Natural killer cell (primary cell): ENCODE measurements around the gene TPM1. TPM values are rescaled to one million over a fixed set of nuclear protein-coding genes. Genes with fewer than 3 reads are reported as not detected.

Experiments used
- ATAC-seq, 3 donors: fragments of 150-1000 bp in 2 of 3; fragments of 200-7000 bp in 1 of 3; cut with Tn5 transposase; 1 replicate in 1 of 3; 2 replicates in 2 of 3; pipeline ENCODE4 v1.10.0; 2021; ENCODE audit warnings: mild to moderate bottlenecking in 2 of 3, moderate library complexity in 2 of 3
- DNase-seq, 2 donors: peaks; one replicate each; pipeline versions ENCODE4 v3.0.0 to v3.0.0-alpha.2; 2013 to 2021; ENCODE audit warnings: mixed read lengths in 1 of 2
- H3K27ac ChIP-seq: one replicate; pipeline ENCODE4 v1.5.1; 2013; ENCODE audit warnings: mild to moderate bottlenecking, low read length
- H3K27me3 ChIP-seq: one replicate; pipeline ENCODE4 v1.6.1; 2013; ENCODE audit warnings: low read length; ENCODE audit not compliant: control insufficient read depth, insufficient read depth
- H3K36me3 ChIP-seq: one replicate; pipeline ENCODE4 v1.6.1; 2013; ENCODE audit warnings: low read length; ENCODE audit not compliant: control insufficient read depth, insufficient read depth
- H3K4me1 ChIP-seq: one replicate; pipeline ENCODE4 v1.6.1; 2013; ENCODE audit warnings: low read length; ENCODE audit not compliant: control insufficient read depth, insufficient read depth
- H3K4me3 ChIP-seq: one replicate; pipeline ENCODE4 v1.5.1; 2013; ENCODE audit warnings: low read length
- H3K9me3 ChIP-seq: one replicate; pipeline ENCODE4 v1.6.1; 2013; ENCODE audit warnings: low read length; ENCODE audit not compliant: control insufficient read depth, insufficient read depth
- H3K27ac Mint-ChIP-seq, 2 donors: one replicate each; pipeline ENCODE4 v1.8.0; 2022; ENCODE audit warnings: mild to moderate bottlenecking in 2 of 2, mixed read lengths in 2 of 2, moderate library complexity in 1 of 2
- H3K27me3 Mint-ChIP-seq, 2 donors: one replicate each; pipeline ENCODE4 v1.8.0; 2022; ENCODE audit warnings: low read depth in 2 of 2, mixed read lengths in 2 of 2
- H3K36me3 Mint-ChIP-seq: one replicate; pipeline ENCODE4 v1.8.0; 2022; ENCODE audit warnings: mixed read lengths
- H3K4me1 Mint-ChIP-seq, 2 donors: one replicate each; pipeline ENCODE4 v1.8.0; 2022; ENCODE audit warnings: mixed read lengths in 2 of 2
- H3K4me3 Mint-ChIP-seq: one replicate; pipeline ENCODE4 v1.8.0; 2022; ENCODE audit warnings: mild to moderate bottlenecking, moderate library complexity, mixed read lengths
- H3K9me3 Mint-ChIP-seq, 2 donors: one replicate each; pipeline ENCODE4 v1.8.0; 2022; ENCODE audit warnings: mixed read lengths in 2 of 2
- CTCF ChIP-seq: fragments of 200-600 bp; IDR thresholded peaks from one replicate; pipeline ENCODE4 v1.8.0; 2022; ENCODE audit warnings: antibody characterized with exemption
- WGBS: methylation state at CpG from one replicate; pipeline ENCODE4 v1.1.7; 2013; ENCODE audit warnings: missing lambda C conversion rate; ENCODE audit not compliant: insufficient coverage; 5-methylcytosine and 5-hydroxymethylcytosine counted together
- intact Hi-C: fragments of 100-400 bp; cut with micrococcal nuclease; formaldehyde crosslinking; loops from one replicate; pipeline ENCODE4 v1.14.2; 2022
- total RNA-seq, 4 donors: library from RNA; stranded (reverse); fragments of 120-200 nt in 1 of 4; gene quantifications; one replicate each; pipeline versions ENCODE4 v1.2.3 to v1.2.4, GENCODE V29; 2013 to 2022

TPM1 gene
- total RNA-seq, 3 donors from 2014 or later (not counting 1 experiment from before 2014, with no cell fraction given) = 21.5 to 33.0 (median 25.6) TPM

DNA sequence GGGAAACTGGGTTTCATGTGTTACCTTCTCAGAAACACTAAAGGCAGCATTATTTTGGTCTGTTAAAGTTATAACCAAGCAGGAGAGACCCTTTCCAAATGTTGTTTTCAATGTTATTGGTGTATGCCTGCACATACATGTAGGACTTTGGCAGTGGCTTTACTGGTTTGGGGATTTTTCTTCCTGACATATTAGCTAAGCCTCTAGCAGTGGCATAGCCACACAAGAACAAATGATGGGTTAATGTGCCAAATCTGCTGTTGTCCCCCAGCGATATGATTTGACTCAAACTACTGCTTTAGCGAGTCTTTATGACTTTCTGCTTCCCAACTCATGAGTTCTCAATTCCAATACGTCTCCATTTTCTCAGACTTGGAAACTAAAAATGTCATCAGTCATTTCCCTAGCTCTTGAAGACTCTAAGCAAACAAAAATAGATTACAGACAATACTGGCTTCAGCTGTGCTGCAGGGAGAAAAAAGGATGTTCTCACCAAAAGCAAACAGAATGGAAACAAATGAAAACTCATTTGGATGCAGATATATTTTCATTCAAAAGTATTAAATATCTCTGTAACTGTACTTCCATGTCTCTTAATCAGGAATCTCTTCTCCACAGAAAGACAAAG, 29.6 kb downstream of the TPM1 start:
- intact Hi-C loops = no loop called here
- no peaks in the 10 kb centered on the region for H3K9me3 ChIP-seq
- no peak for ATAC-seq

DNA sequence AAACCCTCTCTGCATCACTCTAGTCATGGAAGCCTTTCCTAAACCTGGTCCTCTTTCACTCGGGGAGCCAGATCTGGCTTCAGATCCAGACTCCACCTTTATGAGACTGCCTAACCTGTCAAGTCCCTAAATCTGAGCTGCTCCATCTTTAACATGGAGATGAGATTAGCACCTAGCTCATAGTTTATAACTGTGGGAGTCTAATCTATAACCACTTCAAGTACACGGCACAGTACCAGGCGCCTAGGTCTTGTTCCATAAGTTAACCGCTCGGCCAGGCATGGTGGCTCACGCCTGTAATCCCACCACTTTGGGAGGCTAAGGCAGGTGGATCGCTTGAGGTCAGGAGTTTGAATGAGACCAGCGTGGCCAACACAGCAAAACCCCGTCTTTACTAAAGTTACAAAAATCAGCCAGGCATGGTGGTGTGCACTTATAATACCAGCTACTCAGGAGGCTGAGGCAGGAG, 30.3 kb downstream of the TPM1 start:
- no peaks in the 10 kb centered on the region for H3K9me3 ChIP-seq

More for the DNA sequence above, 29.6 kb downstream of the TPM1 start:
- H3K27me3 Mint-ChIP-seq = no peaks in the 10 kb centered on the region
- 98% methylated on average over 3 of the region's 3 CpGs for WGBS
- Histone ChIP-seq H3K27ac (no peak overlapping the region), H3K4me3 (no peak overlapping the region), H3K4me1 (peaks cover 8% of the 10 kb centered on the region), H3K36me3 (no peaks in the 10 kb centered on the region), H3K27me3 (no peaks in the 10 kb centered on the region)
- H3K4me3 Mint-ChIP-seq = no peak overlapping the region
- TF ChIP-seq CTCF = no peak
- H3K9me3 Mint-ChIP-seq = no peaks in the 10 kb centered on the region
- peaks cover 11% of the 10 kb centered on the region for H3K36me3 Mint-ChIP-seq
- H3K4me1 Mint-ChIP-seq = peaks cover 13 to 17% of the 10 kb centered on the region in 2 donors
- DNase-seq = no peak
- H3K27ac Mint-ChIP-seq = no peak overlapping the region

DNA sequence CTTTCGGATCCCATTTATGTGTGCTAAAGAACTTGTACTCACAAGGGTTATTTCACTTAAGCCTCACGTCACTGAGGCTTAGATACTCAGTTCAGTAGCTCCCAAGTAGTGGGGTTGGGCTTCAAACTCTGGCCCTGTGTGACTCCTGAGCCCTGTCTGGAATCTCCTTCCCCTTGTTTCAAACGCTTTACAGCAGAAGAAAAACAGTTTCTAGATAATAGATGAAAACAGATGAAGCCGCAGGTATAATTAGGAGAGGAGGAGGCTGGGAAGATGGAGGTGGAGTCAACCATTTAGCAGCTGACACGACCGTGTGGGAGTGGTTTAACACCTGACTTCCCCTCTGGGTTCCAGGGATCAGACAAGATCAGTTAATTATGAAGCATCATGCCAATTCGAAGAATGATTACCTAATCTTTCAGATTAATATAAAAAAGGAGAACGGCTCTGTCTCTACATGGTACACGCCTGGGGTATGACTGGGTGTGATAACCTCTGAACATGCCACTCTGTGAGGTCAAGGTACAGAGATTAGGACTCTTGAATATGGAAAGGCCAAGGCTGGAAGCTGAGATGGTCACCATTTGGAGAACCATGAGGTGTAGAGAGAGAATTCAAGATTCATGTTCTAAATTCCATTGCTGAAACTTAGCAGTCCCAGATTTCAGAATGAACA, 31.1 kb downstream of the TPM1 start:
- intact Hi-C loops = no loop called here
- H3K4me1 Mint-ChIP-seq = peaks cover 14 to 18% of the 10 kb centered on the region in 2 donors
- Histone ChIP-seq H3K27ac (no peak overlapping the region), H3K4me1 (peaks cover 8% of the 10 kb centered on the region), H3K27me3 (no peaks in the 10 kb centered on the region), H3K9me3 (no peaks in the 10 kb centered on the region), H3K4me3 (no peak overlapping the region), H3K36me3 (no peaks in the 10 kb centered on the region)
- DNase-seq (no peak), ATAC-seq (peak in 1 of 3 donors; percentile 64)
- H3K9me3 Mint-ChIP-seq = no peaks in the 10 kb centered on the region
- 78% methylated on average over 9 of the region's 9 CpGs for WGBS
- H3K27me3 Mint-ChIP-seq = peaks cover 0 to 2% of the 10 kb centered on the region in 2 donors
- no peak for TF ChIP-seq CTCF
- H3K4me3 Mint-ChIP-seq = no peak overlapping the region
- no peak overlapping the region for H3K27ac Mint-ChIP-seq
- H3K36me3 Mint-ChIP-seq = peaks cover 11% of the 10 kb centered on the region

More for the DNA sequence above, 30.3 kb downstream of the TPM1 start:
- 95% methylated on average over 9 of the region's 9 CpGs for WGBS
- DNase-seq (no peak), ATAC-seq (no peak)
- Histone ChIP-seq H3K4me1 (peaks cover 8% of the 10 kb centered on the region), H3K36me3 (no peaks in the 10 kb centered on the region), H3K27ac (no peak overlapping the region), H3K4me3 (no peak overlapping the region), H3K27me3 (no peaks in the 10 kb centered on the region)
- Mint-ChIP-seq H3K9me3 (no peaks in the 10 kb centered on the region), H3K27me3 (peaks cover 0 to 2% of the 10 kb centered on the region in 2 donors), H3K4me1 (peaks cover 14 to 18% of the 10 kb centered on the region in 2 donors), H3K36me3 (peaks cover 11% of the 10 kb centered on the region), H3K4me3 (no peak overlapping the region), H3K27ac (no peak overlapping the region)
- no peak for TF ChIP-seq CTCF
- intact Hi-C loops = no loop called here
